H9 (cell line): ENCODE results near the gene CTDNEP1. TPM values are rescaled to one million over a fixed set of nuclear protein-coding genes. Genes with fewer than 3 reads are reported as not detected.

ENCODE experiments used
- DNase-seq: peaks from one replicate; pipeline ENCODE4 v3.0.0-alpha.2; 2017
- H2AFZ ChIP-seq: one replicate; pipeline ENCODE4 v1.6.1; 2013; ENCODE audit warnings: mild to moderate bottlenecking, low read length, control low read depth, moderate library complexity
- H2AK5ac ChIP-seq: 2 replicates; pipeline ENCODE4 v1.6.1; 2013; ENCODE audit warnings: low read length, control low read depth, mixed read lengths; ENCODE audit not compliant: insufficient read length
- H2BK120ac ChIP-seq: one replicate; pipeline ENCODE4 v1.6.1; 2013; ENCODE audit warnings: low read depth, mild to moderate bottlenecking, low read length, control low read depth, inconsistent platforms; ENCODE audit not compliant: poor library complexity, severe bottlenecking
- H2BK12ac ChIP-seq: 2 replicates; pipeline ENCODE4 v1.6.1; 2013; ENCODE audit warnings: low read length, control low read depth, mixed read lengths, low read depth; ENCODE audit not compliant: insufficient read length
- H2BK15ac ChIP-seq: 2 replicates; pipeline ENCODE4 v1.6.1; 2013; ENCODE audit warnings: low read depth, low read length, control low read depth
- H2BK20ac ChIP-seq: one replicate; pipeline ENCODE4 v1.6.1; 2013; ENCODE audit warnings: low read depth, mild to moderate bottlenecking, low read length, control low read depth, inconsistent platforms; ENCODE audit not compliant: poor library complexity, severe bottlenecking
- H2BK5ac ChIP-seq: 2 replicates; pipeline ENCODE4 v1.6.1; 2013; ENCODE audit warnings: low read length, control low read depth, mixed read lengths; ENCODE audit not compliant: insufficient read length
- H3K14ac ChIP-seq: 2 replicates; pipeline ENCODE4 v1.6.1; 2013; ENCODE audit warnings: low read length, control low read depth; ENCODE audit not compliant: insufficient read depth
- H3K18ac ChIP-seq: 2 replicates; pipeline ENCODE4 v1.6.1; 2013; ENCODE audit warnings: low read depth, mild to moderate bottlenecking, mixed read lengths, low read length, control low read depth; ENCODE audit not compliant: insufficient read length
- H3K23ac ChIP-seq: 2 replicates; pipeline ENCODE4 v1.6.1; 2013; ENCODE audit warnings: low read length, control low read depth, mixed read lengths, low read depth; ENCODE audit not compliant: insufficient read length
- H3K23me2 ChIP-seq: 2 replicates; pipeline ENCODE4 v1.6.1; 2013; ENCODE audit warnings: low read depth, mild to moderate bottlenecking, mixed read lengths, low read length, control low read depth; ENCODE audit not compliant: insufficient read length, poor library complexity, severe bottlenecking
- H3K27ac ChIP-seq: 2 replicates; pipeline ENCODE4 v1.5.1; 2013; ENCODE audit warnings: low read length, control low read depth, mixed read lengths, low read depth; ENCODE audit not compliant: insufficient read length
- H3K27me3 ChIP-seq: 2 replicates; pipeline ENCODE4 v1.6.1; 2013; ENCODE audit warnings: low read length, control low read depth, inconsistent platforms; ENCODE audit not compliant: insufficient read depth
- H3K4ac ChIP-seq: 2 replicates; pipeline ENCODE4 v1.6.1; 2013; ENCODE audit warnings: low read depth, mild to moderate bottlenecking, control low read depth, inconsistent platforms, low read length, moderate library complexity
- H3K4me1 ChIP-seq: 2 replicates; pipeline ENCODE4 v1.6.1; 2013; ENCODE audit warnings: low read length, control low read depth, inconsistent platforms; ENCODE audit not compliant: insufficient read depth
- H3K4me2 ChIP-seq: 2 replicates; pipeline ENCODE4 v1.6.1; 2013; ENCODE audit warnings: low read length, control low read depth, mixed read lengths; ENCODE audit not compliant: insufficient read length, insufficient read depth
- H3K56ac ChIP-seq: 2 replicates; pipeline ENCODE4 v1.6.1; 2013; ENCODE audit warnings: low read depth, mild to moderate bottlenecking, mixed read lengths, low read length, control low read depth; ENCODE audit not compliant: insufficient read length
- H3K79me1 ChIP-seq: 2 replicates; pipeline ENCODE4 v1.6.1; 2013; ENCODE audit warnings: low read depth, mild to moderate bottlenecking, moderate library complexity, low read length, control low read depth, inconsistent platforms; ENCODE audit not compliant: insufficient read depth, poor library complexity, severe bottlenecking
- H3K79me2 ChIP-seq: 2 replicates; pipeline ENCODE4 v1.6.1; 2013; ENCODE audit warnings: low read length, control low read depth, inconsistent platforms; ENCODE audit not compliant: insufficient read depth
- H3K9ac ChIP-seq: 2 replicates; pipeline ENCODE4 v1.6.1; 2013; ENCODE audit warnings: low read length, control low read depth, mixed read lengths; ENCODE audit not compliant: insufficient read length; ENCODE audit errors: extremely low read depth
- H3K9me3 ChIP-seq: one replicate; pipeline ENCODE4 v1.6.1; 2013; ENCODE audit warnings: low read depth, low read length, inconsistent platforms; ENCODE audit not compliant: control insufficient read depth
- H3T11ph ChIP-seq: one replicate; pipeline ENCODE4 v1.6.1; 2013; ENCODE audit warnings: mild to moderate bottlenecking, low read length, control low read depth, inconsistent platforms
- H4K20me1 ChIP-seq: one replicate; pipeline ENCODE4 v1.6.1; 2013; ENCODE audit not compliant: control insufficient read depth, insufficient read length, insufficient read depth
- H4K5ac ChIP-seq: 2 replicates; pipeline ENCODE4 v1.6.1; 2013; ENCODE audit warnings: low read depth, mild to moderate bottlenecking, mixed read lengths, low read length, control low read depth; ENCODE audit not compliant: insufficient read length
- H4K8ac ChIP-seq: replicated peaks from 2 replicates; pipeline ENCODE4 v1.6.1; 2013; ENCODE audit warnings: low read length, control low read depth, mixed read lengths, low read depth; ENCODE audit not compliant: insufficient read length
- H4K91ac ChIP-seq: 2 replicates; pipeline ENCODE4 v1.6.1; 2013; ENCODE audit warnings: low read depth, mild to moderate bottlenecking, moderate library complexity, mixed read lengths, low read length, control low read depth; ENCODE audit not compliant: insufficient read length
- H3K27ac Mint-ChIP-seq, 3 experiments: 2 replicates in 2 of 3; 3 replicates in 1 of 3; pipeline ENCODE4 v1.8.0; 2020 to 2021; ENCODE audit warnings: mixed read lengths in 3 of 3, mild to moderate bottlenecking in 1 of 3, moderate library complexity in 1 of 3
- H3K27me3 Mint-ChIP-seq: 2 replicates; pipeline ENCODE4 v1.8.0; 2021; ENCODE audit warnings: low read depth, mild to moderate bottlenecking, moderate library complexity, mixed read lengths
- H3K36me3 Mint-ChIP-seq, 3 experiments: 2 replicates in 2 of 3; 3 replicates in 1 of 3; pipeline ENCODE4 v1.8.0; 2020 to 2021; ENCODE audit warnings: low read depth in 3 of 3, mixed read lengths in 3 of 3; ENCODE audit not compliant: insufficient read depth in 1 of 3
- H3K4me1 Mint-ChIP-seq, 2 experiments: 2 replicates each; pipeline ENCODE4 v1.8.0; 2020; ENCODE audit warnings: mixed read lengths in 2 of 2
- H3K4me3 Mint-ChIP-seq, 2 experiments: 2 replicates in 1 of 2; 3 replicates in 1 of 2; pipeline ENCODE4 v1.8.0; 2020 to 2021; ENCODE audit warnings: mild to moderate bottlenecking in 2 of 2, mixed read lengths in 2 of 2, moderate library complexity in 1 of 2
- H3K9me3 Mint-ChIP-seq, 2 experiments: 2 replicates in 1 of 2; 3 replicates in 1 of 2; pipeline ENCODE4 v1.8.0; 2020; ENCODE audit warnings: mild to moderate bottlenecking in 2 of 2, mixed read lengths in 2 of 2, moderate library complexity in 1 of 2
- CTCF ChIP-seq: fragments of 200-600 bp; sonication (generic); conservative IDR thresholded peaks from 3 replicates; pipeline ENCODE4 v1.8.0; 2021; ENCODE audit warnings: antibody characterized with exemption, mild to moderate bottlenecking
- WGBS: extraction: QIAGEN DNeasy Blood & Tissue Kit; methylation state at CpG from one replicate; pipeline ENCODE4 v1.1.7; 2013; ENCODE audit warnings: missing lambda C conversion rate, low lambda C conversion rate, mixed read lengths; ENCODE audit not compliant: insufficient read length; ENCODE audit errors: extremely low coverage; 5-methylcytosine and 5-hydroxymethylcytosine counted together
- total RNA-seq: library from RNA; stranded (reverse); gene quantifications from 2 replicates; pipeline ENCODE4 v1.2.1, GENCODE V29; 2021

Gene CTDNEP1
- total RNA-seq, 1 experiment from 2014 or later, result 134 TPM

- Histone ChIP-seq H3K4ac (no peak overlapping the region), H3K27ac (no peak overlapping the region), H3K23ac (no peak overlapping the region), H4K5ac (no peak overlapping the region), H2AK5ac (no peak overlapping the region), H2BK120ac (no peak overlapping the region), H3K79me2 (no peaks in the 10 kb centered on the region), H2AFZ (no peak overlapping the region), H2BK5ac (no peak overlapping the region), H3K9ac (no peak overlapping the region), H3K4me1 (peaks cover 4% of the 10 kb centered on the region; the same call in 1 of the 2 replicates), H2BK15ac (no peak overlapping the region), H3K79me1 (no peaks in the 10 kb centered on the region), H4K20me1 (no peaks in the 10 kb centered on the region), H3K27me3 (no peaks in the 10 kb centered on the region), H4K8ac (no peak overlapping the region), H4K91ac (no peak overlapping the region), H2BK20ac (no peak overlapping the region), H3K56ac (no peak overlapping the region), H3K23me2 (peaks cover 12% of the 10 kb centered on the region), H3K18ac (no peak overlapping the region), H3K4me2 (no peak overlapping the region), H3T11ph (no peak overlapping the region), H2BK12ac (no peak overlapping the region), H3K9me3 (no peaks in the 10 kb centered on the region), H3K14ac (no peak overlapping the region; the same call in 1 of the 2 replicates)
- DNase-seq, result no peak
- H3K27me3 Mint-ChIP-seq, result peaks cover 13% of the 10 kb centered on the region
- H3K27ac Mint-ChIP-seq, result no peak overlapping the region
- H3K4me3 Mint-ChIP-seq, result peak overlapping the region; percentile 25 to 92; a peak in 3 of 5 replicates
- no peaks in the 10 kb centered on the region for H3K9me3 Mint-ChIP-seq
- no peak for TF ChIP-seq CTCF
- peaks cover 2 to 25% (median 11%) of the 10 kb centered on the region in 3 experiments; a peak in 5 of 7 replicates for H3K36me3 Mint-ChIP-seq
- WGBS, result no CpG with 5 or more reads among the region's 18 CpGs
- peaks cover 16 to 23% of the 10 kb centered on the region in 2 experiments for H3K4me1 Mint-ChIP-seq
These were observed 32.1 kb upstream of the CTDNEP1 start for GRCh38 chr17:7283471-7284216.
